SK-N-SH treated with all-trans-retinoic acid at 6 μM for 48 hours (cell line): ENCODE measurements around the gene NHP2.

ENCODE experiments used
- ATAC-seq: fragments of 200-7000 bp; cut with Tn5 transposase; 3 replicates; pipeline ENCODE4 v1.9.1; 2020; ENCODE audit warnings: mild to moderate bottlenecking, moderate library complexity
- ARNTL ChIP-seq: fragments of 450-650 bp; formaldehyde crosslinking; IDR thresholded peaks from 2 replicates; pipeline ENCODE4 v1.5.0; 2020; ENCODE audit warnings: low read depth, mild to moderate bottlenecking, moderate library complexity, borderline replicate concordance
- BACH2 ChIP-seq: fragments of 250-450 bp; sonication (Bioruptor Pico); IDR thresholded peaks from 2 replicates; pipeline ENCODE4 v1.9.0; 2021; ENCODE audit warnings: mild to moderate bottlenecking, borderline replicate concordance
- CREB5 ChIP-seq: fragments of 250-450 bp; sonication (Bioruptor Pico); IDR thresholded peaks from 2 replicates; pipeline ENCODE4 v1.5.1; 2020; ENCODE audit warnings: low read depth, mild to moderate bottlenecking, moderate library complexity
- CSDC2 ChIP-seq: fragments of 250-450 bp; sonication (Bioruptor Pico); IDR thresholded peaks from 2 replicates; pipeline ENCODE4 v1.5.0; 2020; ENCODE audit warnings: mild to moderate bottlenecking, moderate library complexity
- ESRRG ChIP-seq: fragments of 250-450 bp; sonication (Bioruptor Pico); IDR thresholded peaks from 2 replicates; pipeline ENCODE4 v1.6.1; 2021; ENCODE audit warnings: mild to moderate bottlenecking
- GLIS3 ChIP-seq: fragments of 250-450 bp; sonication (Bioruptor Pico); IDR thresholded peaks from 2 replicates; pipeline ENCODE4 v1.5.0; 2020; ENCODE audit warnings: mild to moderate bottlenecking, moderate library complexity
- ISL1 ChIP-seq: fragments of 250-450 bp; sonication (Bioruptor Pico); IDR thresholded peaks from 2 replicates; pipeline ENCODE4 v2.1.2; 2022; ENCODE audit warnings: mild to moderate bottlenecking, moderate library complexity
- OSR1 ChIP-seq: fragments of 250-450 bp; sonication (Bioruptor Pico); IDR thresholded peaks from 2 replicates; pipeline ENCODE4 v1.8.0; 2022; ENCODE audit warnings: moderate library complexity, mild to moderate bottlenecking, inconsistent platforms
- PPARA ChIP-seq: fragments of 250-450 bp; sonication (Bioruptor Pico); IDR thresholded peaks from 2 replicates; pipeline ENCODE4 v1.5.0; 2020; ENCODE audit warnings: mild to moderate bottlenecking, borderline replicate concordance
- RARB ChIP-seq: fragments of 250-450 bp; sonication (Bioruptor Pico); IDR thresholded peaks from 2 replicates; pipeline ENCODE4 v1.8.0; 2021; ENCODE audit warnings: mild to moderate bottlenecking, moderate library complexity
- SNAI2 ChIP-seq: fragments of 250-450 bp; sonication (Bioruptor Pico); IDR thresholded peaks from 2 replicates; pipeline ENCODE4 v1.5.0; 2020; ENCODE audit warnings: mild to moderate bottlenecking, moderate library complexity
- TCF4 ChIP-seq: fragments of 250-450 bp; sonication (Bioruptor Pico); IDR thresholded peaks from 2 replicates; pipeline ENCODE4 v1.8.0; 2021; ENCODE audit warnings: mild to moderate bottlenecking, moderate library complexity, borderline replicate concordance
- ZC3H10 ChIP-seq: fragments of 250-450 bp; sonication (Bioruptor Pico); IDR thresholded peaks from 2 replicates; pipeline ENCODE4 v1.5.1; 2021; ENCODE audit warnings: mild to moderate bottlenecking, moderate library complexity
- ZFP3 ChIP-seq: fragments of 250-450 bp; sonication (Bioruptor Pico); IDR thresholded peaks from 2 replicates; pipeline ENCODE4 v1.5.0; 2020; ENCODE audit warnings: mild to moderate bottlenecking, moderate library complexity
- ZFP30 ChIP-seq: fragments of 450-650 bp; formaldehyde crosslinking; IDR thresholded peaks from 2 replicates; pipeline ENCODE4 v1.5.0; 2022; ENCODE audit warnings: mild to moderate bottlenecking, moderate library complexity
- ZNF565 ChIP-seq: fragments of 450-650 bp; formaldehyde crosslinking; conservative IDR thresholded peaks from 2 replicates; pipeline ENCODE4 v1.5.0; 2020; ENCODE audit warnings: low read depth, mild to moderate bottlenecking, moderate library complexity
- ZNF70 ChIP-seq: fragments of 450-650 bp; formaldehyde crosslinking; IDR thresholded peaks from 2 replicates; pipeline ENCODE4 v1.5.0; 2020; ENCODE audit warnings: mild to moderate bottlenecking, moderate library complexity
- ZNF8 ChIP-seq: fragments of 450-650 bp; formaldehyde crosslinking; IDR thresholded peaks from 2 replicates; pipeline ENCODE4 v1.5.0; 2020; ENCODE audit warnings: mild to moderate bottlenecking, moderate library complexity
- TF ChIP-seq, protein P1 (sequence below): fragments of 250-450 bp; sonication (Bioruptor Pico); IDR thresholded peaks from 2 replicates; pipeline ENCODE4 v1.5.1; 2021; ENCODE audit warnings: mild to moderate bottlenecking, moderate library complexity
- TF ChIP-seq, protein P2 (sequence below): fragments of 250-450 bp; sonication (Bioruptor Pico); IDR thresholded peaks from 2 replicates; pipeline ENCODE4 v1.8.0; 2021; ENCODE audit warnings: low read depth, mild to moderate bottlenecking, moderate library complexity, borderline replicate concordance
- TF ChIP-seq, protein P3 (sequence below): fragments of 250-450 bp; sonication (Bioruptor Pico); IDR thresholded peaks from 2 replicates; pipeline ENCODE4 v1.5.0; 2020; ENCODE audit warnings: mild to moderate bottlenecking, moderate library complexity
- TF ChIP-seq, protein P4 (sequence below): fragments of 250-450 bp; sonication (Bioruptor Pico); IDR thresholded peaks from 2 replicates; pipeline ENCODE4 v1.8.0; 2020; ENCODE audit warnings: mild to moderate bottlenecking, moderate library complexity, borderline replicate concordance

NHP2 gene

GRCh38 chr5:178192787-178193186 is 39.1 kb upstream of the NHP2 start (continued):
- TF ChIP-seq ZFP30 (CRISPR knock-in tag): no peak
- no peak for TF ChIP-seq RARB (CRISPR knock-in tag)
- no peak for TF ChIP-seq ZC3H10
- TF ChIP-seq, protein P1, sequence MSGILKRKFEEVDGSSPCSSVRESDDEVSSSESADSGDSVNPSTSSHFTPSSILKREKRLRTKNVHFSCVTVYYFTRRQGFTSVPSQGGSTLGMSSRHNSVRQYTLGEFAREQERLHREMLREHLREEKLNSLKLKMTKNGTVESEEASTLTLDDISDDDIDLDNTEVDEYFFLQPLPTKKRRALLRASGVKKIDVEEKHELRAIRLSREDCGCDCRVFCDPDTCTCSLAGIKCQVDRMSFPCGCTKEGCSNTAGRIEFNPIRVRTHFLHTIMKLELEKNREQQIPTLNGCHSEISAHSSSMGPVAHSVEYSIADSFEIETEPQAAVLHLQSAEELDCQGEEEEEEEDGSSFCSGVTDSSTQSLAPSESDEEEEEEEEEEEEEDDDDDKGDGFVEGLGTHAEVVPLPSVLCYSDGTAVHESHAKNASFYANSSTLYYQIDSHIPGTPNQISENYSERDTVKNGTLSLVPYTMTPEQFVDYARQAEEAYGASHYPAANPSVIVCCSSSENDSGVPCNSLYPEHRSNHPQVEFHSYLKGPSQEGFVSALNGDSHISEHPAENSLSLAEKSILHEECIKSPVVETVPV (CRISPR knock-in tag): no peak
- TF ChIP-seq ZNF8: no peak
- TF ChIP-seq PPARA (CRISPR knock-in tag): no peak
- TF ChIP-seq ISL1 (CRISPR knock-in tag): no peak
- TF ChIP-seq, protein P2, sequence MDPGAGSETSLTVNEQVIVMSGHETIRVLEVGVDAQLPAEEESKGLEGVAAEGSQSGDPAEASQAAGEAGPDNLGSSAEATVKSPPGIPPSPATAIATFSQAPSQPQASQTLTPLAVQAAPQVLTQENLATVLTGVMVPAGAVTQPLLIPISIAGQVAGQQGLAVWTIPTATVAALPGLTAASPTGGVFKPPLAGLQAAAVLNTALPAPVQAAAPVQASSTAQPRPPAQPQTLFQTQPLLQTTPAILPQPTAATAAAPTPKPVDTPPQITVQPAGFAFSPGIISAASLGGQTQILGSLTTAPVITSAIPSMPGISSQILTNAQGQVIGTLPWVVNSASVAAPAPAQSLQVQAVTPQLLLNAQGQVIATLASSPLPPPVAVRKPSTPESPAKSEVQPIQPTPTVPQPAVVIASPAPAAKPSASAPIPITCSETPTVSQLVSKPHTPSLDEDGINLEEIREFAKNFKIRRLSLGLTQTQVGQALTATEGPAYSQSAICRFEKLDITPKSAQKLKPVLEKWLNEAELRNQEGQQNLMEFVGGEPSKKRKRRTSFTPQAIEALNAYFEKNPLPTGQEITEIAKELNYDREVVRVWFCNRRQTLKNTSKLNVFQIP (CRISPR knock-in tag): no peak
- no peak for TF ChIP-seq OSR1 (CRISPR knock-in tag)
- TF ChIP-seq ARNTL (CRISPR knock-in tag): no peak
- TF ChIP-seq BACH2 (CRISPR knock-in tag): no peak
- TF ChIP-seq GLIS3: no peak

DNA sequence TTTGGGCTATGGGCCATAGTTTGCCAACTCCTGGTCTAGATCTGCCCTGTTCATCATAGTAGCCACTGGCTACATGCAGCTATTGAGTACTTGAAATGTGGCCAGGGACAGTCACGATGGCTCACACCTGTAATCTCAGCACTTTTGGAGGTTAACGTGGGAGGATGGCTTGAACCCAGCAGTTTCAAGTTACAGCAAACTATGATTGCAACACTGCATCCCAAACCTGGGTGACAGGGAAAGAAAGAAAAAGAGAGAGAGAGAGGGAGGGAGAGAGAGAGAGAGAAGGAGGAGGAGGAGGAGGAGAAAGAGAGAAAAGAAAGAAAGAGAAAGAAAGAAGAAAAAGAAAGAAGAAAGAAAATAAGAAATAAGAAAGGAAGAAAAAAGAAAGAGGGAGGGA is 38.6 kb upstream of the NHP2 start:
- no peak for ATAC-seq

GRCh38 chr5:178191661-178192060 is 38.0 kb upstream of the NHP2 start:
- no peak for ATAC-seq
- TF ChIP-seq ESRRG (CRISPR knock-in tag) (no peak), CREB5 (no peak), ZNF70 (CRISPR knock-in tag) (no peak), SNAI2 (CRISPR knock-in tag) (no peak), ZFP3 (CRISPR knock-in tag) (no peak), TCF4 (no peak), ZC3H10 (no peak), ZNF565 (CRISPR knock-in tag) (no peak), ISL1 (CRISPR knock-in tag) (no peak), OSR1 (CRISPR knock-in tag) (no peak), BACH2 (CRISPR knock-in tag) (no peak), ZFP30 (CRISPR knock-in tag) (no peak), CSDC2 (CRISPR knock-in tag) (no peak)
- TF ChIP-seq, protein P3, sequence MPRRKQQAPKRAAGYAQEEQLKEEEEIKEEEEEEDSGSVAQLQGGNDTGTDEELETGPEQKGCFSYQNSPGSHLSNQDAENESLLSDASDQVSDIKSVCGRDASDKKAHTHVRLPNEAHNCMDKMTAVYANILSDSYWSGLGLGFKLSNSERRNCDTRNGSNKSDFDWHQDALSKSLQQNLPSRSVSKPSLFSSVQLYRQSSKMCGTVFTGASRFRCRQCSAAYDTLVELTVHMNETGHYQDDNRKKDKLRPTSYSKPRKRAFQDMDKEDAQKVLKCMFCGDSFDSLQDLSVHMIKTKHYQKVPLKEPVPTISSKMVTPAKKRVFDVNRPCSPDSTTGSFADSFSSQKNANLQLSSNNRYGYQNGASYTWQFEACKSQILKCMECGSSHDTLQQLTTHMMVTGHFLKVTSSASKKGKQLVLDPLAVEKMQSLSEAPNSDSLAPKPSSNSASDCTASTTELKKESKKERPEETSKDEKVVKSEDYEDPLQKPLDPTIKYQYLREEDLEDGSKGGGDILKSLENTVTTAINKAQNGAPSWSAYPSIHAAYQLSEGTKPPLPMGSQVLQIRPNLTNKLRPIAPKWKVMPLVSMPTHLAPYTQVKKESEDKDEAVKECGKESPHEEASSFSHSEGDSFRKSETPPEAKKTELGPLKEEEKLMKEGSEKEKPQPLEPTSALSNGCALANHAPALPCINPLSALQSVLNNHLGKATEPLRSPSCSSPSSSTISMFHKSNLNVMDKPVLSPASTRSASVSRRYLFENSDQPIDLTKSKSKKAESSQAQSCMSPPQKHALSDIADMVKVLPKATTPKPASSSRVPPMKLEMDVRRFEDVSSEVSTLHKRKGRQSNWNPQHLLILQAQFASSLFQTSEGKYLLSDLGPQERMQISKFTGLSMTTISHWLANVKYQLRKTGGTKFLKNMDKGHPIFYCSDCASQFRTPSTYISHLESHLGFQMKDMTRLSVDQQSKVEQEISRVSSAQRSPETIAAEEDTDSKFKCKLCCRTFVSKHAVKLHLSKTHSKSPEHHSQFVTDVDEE (CRISPR knock-in tag): no peak
- TF ChIP-seq, protein P4, sequence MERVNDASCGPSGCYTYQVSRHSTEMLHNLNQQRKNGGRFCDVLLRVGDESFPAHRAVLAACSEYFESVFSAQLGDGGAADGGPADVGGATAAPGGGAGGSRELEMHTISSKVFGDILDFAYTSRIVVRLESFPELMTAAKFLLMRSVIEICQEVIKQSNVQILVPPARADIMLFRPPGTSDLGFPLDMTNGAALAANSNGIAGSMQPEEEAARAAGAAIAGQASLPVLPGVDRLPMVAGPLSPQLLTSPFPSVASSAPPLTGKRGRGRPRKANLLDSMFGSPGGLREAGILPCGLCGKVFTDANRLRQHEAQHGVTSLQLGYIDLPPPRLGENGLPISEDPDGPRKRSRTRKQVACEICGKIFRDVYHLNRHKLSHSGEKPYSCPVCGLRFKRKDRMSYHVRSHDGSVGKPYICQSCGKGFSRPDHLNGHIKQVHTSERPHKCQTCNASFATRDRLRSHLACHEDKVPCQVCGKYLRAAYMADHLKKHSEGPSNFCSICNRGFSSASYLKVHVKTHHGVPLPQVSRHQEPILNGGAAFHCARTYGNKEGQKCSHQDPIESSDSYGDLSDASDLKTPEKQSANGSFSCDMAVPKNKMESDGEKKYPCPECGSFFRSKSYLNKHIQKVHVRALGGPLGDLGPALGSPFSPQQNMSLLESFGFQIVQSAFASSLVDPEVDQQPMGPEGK (CRISPR knock-in tag): no peak

More for the DNA sequence above, 38.6 kb upstream of the NHP2 start:
- TF ChIP-seq CSDC2 (CRISPR knock-in tag) (no peak), BACH2 (CRISPR knock-in tag) (no peak), CREB5 (no peak), PPARA (CRISPR knock-in tag) (no peak), ARNTL (CRISPR knock-in tag) (no peak), ISL1 (CRISPR knock-in tag) (no peak), ZFP30 (CRISPR knock-in tag) (no peak), TCF4 (no peak)
